ENCODE data around the gene PLCH1.

- no peak for TF ChIP-seq ZNF326 (CRISPR knock-in tag; IDR thresholded peaks at IDR 0.05; ENCODE audit: borderline replicate concordance)
- TF ChIP-seq, protein P1, sequence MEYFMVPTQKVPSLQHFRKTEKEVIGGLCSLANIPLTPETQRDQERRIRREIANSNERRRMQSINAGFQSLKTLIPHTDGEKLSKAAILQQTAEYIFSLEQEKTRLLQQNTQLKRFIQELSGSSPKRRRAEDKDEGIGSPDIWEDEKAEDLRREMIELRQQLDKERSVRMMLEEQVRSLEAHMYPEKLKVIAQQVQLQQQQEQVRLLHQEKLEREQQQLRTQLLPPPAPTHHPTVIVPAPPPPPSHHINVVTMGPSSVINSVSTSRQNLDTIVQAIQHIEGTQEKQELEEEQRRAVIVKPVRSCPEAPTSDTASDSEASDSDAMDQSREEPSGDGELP (IDR thresholded peaks at IDR 0.05; ENCODE audit: borderline replicate concordance, low read depth): no peak
- TF ChIP-seq CTCF (CRISPR knock-in tag; IDR thresholded peaks at IDR 0.05): no peak
These were observed 102.9 kb downstream of the PLCH1 start for GRCh38 chr3:155641956-155642355.

Measured in HepG2 (cell line).